HAP-1 (cell line): ENCODE data around the gene PHOX2A.

ENCODE experiments used
- DNase-seq, 2 experiments: peaks; one replicate each; pipeline ENCODE4 v3.0.0-alpha.2; 2016 to 2020; ENCODE audit warnings: low spot score in 2 of 2
- H3K27me3 ChIP-seq: fragments of 250-450 bp; sonication (Bioruptor Pico); 2 replicates; pipeline ENCODE4 v1.5.1; 2020; ENCODE audit warnings: low read depth, mild to moderate bottlenecking, moderate library complexity
- H3K36me3 ChIP-seq: fragments of 250-450 bp; sonication (Bioruptor Pico); replicated peaks from 2 replicates; pipeline ENCODE4 v1.5.1; 2020; ENCODE audit warnings: mild to moderate bottlenecking
- H3K4me1 ChIP-seq: fragments of 250-450 bp; sonication (Bioruptor Pico); 2 replicates; pipeline ENCODE4 v1.5.1; 2020; ENCODE audit warnings: mild to moderate bottlenecking
- H3K4me3 ChIP-seq: fragments of 250-450 bp; sonication (Bioruptor Pico); 2 replicates; pipeline ENCODE4 v1.5.1; 2020; ENCODE audit warnings: mild to moderate bottlenecking, moderate library complexity
- H3K9me3 ChIP-seq: fragments of 250-450 bp; sonication (Bioruptor Pico); 2 replicates; pipeline ENCODE4 v1.5.1; 2020; ENCODE audit warnings: mild to moderate bottlenecking, moderate library complexity
- in situ Hi-C: fragments of 300-500 bp; cut with MboI; formaldehyde crosslinking; loops from 3 replicates; pipeline ENCODE4 v1.14.3; 2020; ENCODE audit warnings: low sequenced_read_pairs, inconsistent platforms, mixed read lengths

The PHOX2A gene

GRCh38 chr11:72189455-72190250, 54.3 kb downstream of the PHOX2A start:
- no peak for DNase-seq

More at GRCh38 chr11:72189455-72190250, 54.3 kb downstream of the PHOX2A start:
- no peaks in the 10 kb centered on the region for H3K9me3 ChIP-seq
- H3K36me3 ChIP-seq: no peaks in the 10 kb centered on the region
- in situ Hi-C loops: loop anchor here (10.0 kb wide), 1 partner anchor 165 kb away; no protein-coding TSS in a partner anchor
- peaks cover 8% of the 10 kb centered on the region for H3K4me1 ChIP-seq
- H3K4me3 ChIP-seq: no peak overlapping the region
- H3K27me3 ChIP-seq: no peaks in the 10 kb centered on the region
